HUES64 (cell line): ENCODE data around the gene TWF2.

Experiments
- H3K27ac ChIP-seq: 2 replicates; pipeline ENCODE4 v1.7.0; 2013; ENCODE audit warnings: low read depth, low read length, inconsistent platforms
- H3K27me3 ChIP-seq: 2 replicates; pipeline ENCODE4 v1.6.1; 2013; ENCODE audit warnings: mild to moderate bottlenecking, low read length; ENCODE audit not compliant: insufficient read depth
- H3K36me3 ChIP-seq: 2 replicates; pipeline ENCODE4 v1.6.1; 2013; ENCODE audit warnings: mild to moderate bottlenecking, low read length; ENCODE audit not compliant: insufficient read depth
- H3K4me1 ChIP-seq: 2 replicates; pipeline ENCODE4 v1.6.1; 2013; ENCODE audit warnings: mild to moderate bottlenecking, low read length, moderate library complexity; ENCODE audit not compliant: insufficient read depth
- H3K4me3 ChIP-seq: 2 replicates; pipeline ENCODE4 v1.5.1; 2013; ENCODE audit warnings: mild to moderate bottlenecking, low read length, moderate library complexity
- H3K9ac ChIP-seq: 2 replicates; pipeline ENCODE4 v1.6.1; 2013; ENCODE audit warnings: mild to moderate bottlenecking, low read depth, low read length
- H3K9me3 ChIP-seq: 2 replicates; pipeline ENCODE4 v1.6.1; 2013; ENCODE audit warnings: low read depth, low read length; ENCODE audit not compliant: insufficient read depth
- whole genome bisulfite sequencing: fragments of 150-250, 120-280 bp; methylation state at CpG from one replicate; pipeline ENCODE4 v1.1.7; 2013; ENCODE audit warnings: missing lambda C conversion rate; 5-methylcytosine and 5-hydroxymethylcytosine counted together

Gene TWF2

DNA sequence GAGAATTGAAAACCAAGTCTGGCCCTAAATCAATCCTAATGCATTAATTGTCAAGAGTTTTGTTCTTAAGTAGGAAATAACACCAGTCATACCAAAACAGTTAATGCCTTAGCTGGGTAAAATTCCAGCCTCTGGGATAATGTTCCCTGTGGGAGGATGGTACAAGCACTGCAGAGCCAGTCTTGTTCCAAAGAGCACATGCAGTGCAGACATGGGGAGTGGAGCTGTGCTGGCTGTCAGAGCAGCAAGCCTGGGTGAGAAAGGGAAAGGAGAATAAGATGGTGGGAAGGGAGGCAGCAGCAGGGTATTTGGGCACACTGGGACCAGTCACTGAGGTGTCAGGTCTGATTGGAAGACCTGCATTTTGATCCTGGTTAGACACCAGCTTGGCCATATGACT lies 28.9 kb downstream of the TWF2 start:
- H3K9me3 ChIP-seq, result no peaks in the 10 kb centered on the region
- H3K9ac ChIP-seq, result no peak overlapping the region
- H3K4me3 ChIP-seq, result no peak overlapping the region
- H3K4me1 ChIP-seq, result no peaks in the 10 kb centered on the region
- H3K27me3 ChIP-seq, result no peaks in the 10 kb centered on the region
- no peak overlapping the region for H3K27ac ChIP-seq
- peaks cover 95% of the 10 kb centered on the region for H3K36me3 ChIP-seq

GRCh38 chr3:52208556-52208955 lies 30.4 kb downstream of the TWF2 start:
- H3K27me3 ChIP-seq, result no peaks in the 10 kb centered on the region
- no peak overlapping the region for H3K4me3 ChIP-seq
- H3K9me3 ChIP-seq, result no peaks in the 10 kb centered on the region
- no peak overlapping the region for H3K9ac ChIP-seq
- 93% methylated on average over 4 of the region's 4 CpGs for WGBS
- H3K36me3 ChIP-seq, result peaks cover 95% of the 10 kb centered on the region
- no peaks in the 10 kb centered on the region for H3K4me1 ChIP-seq
- no peak overlapping the region for H3K27ac ChIP-seq

DNA sequence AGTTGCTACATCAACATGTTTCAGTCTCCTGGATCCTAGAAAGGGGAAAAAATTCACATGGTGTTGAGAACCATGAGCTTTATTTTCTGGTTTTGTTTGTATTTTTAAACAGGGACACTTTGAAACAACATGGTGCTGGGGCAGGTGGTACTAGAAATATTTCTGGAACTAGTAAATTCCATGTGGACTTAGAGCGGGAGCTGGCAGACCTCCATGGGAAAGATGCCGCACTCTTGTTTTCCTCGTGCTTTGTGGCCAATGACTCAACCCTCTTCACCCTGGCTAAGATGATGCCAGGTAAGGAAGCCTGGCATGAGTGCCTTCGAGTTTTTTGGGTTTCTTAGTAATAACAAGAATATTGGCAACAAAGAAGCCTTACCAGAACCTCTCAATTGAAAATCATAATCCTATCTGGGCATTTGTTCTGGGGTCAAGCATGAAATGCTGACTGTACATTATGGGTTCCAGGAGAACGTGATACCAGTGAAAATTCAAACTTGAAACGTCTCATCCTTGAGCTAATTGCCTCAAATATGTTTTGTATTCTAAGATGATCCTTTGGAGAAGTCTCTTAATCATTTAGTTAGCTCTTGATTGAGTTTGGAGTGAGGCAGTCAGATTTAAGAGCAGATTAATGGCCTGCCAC lies 33.1 kb downstream of the TWF2 start:
- Histone ChIP-seq H3K4me3 (no peak overlapping the region), H3K9ac (no peak overlapping the region), H3K27me3 (no peaks in the 10 kb centered on the region), H3K27ac (no peak overlapping the region), H3K4me1 (no peaks in the 10 kb centered on the region), H3K36me3 (peaks cover 96% of the 10 kb centered on the region), H3K9me3 (no peaks in the 10 kb centered on the region)
- 96% methylated on average over 5 of the region's 6 CpGs for WGBS

DNA sequence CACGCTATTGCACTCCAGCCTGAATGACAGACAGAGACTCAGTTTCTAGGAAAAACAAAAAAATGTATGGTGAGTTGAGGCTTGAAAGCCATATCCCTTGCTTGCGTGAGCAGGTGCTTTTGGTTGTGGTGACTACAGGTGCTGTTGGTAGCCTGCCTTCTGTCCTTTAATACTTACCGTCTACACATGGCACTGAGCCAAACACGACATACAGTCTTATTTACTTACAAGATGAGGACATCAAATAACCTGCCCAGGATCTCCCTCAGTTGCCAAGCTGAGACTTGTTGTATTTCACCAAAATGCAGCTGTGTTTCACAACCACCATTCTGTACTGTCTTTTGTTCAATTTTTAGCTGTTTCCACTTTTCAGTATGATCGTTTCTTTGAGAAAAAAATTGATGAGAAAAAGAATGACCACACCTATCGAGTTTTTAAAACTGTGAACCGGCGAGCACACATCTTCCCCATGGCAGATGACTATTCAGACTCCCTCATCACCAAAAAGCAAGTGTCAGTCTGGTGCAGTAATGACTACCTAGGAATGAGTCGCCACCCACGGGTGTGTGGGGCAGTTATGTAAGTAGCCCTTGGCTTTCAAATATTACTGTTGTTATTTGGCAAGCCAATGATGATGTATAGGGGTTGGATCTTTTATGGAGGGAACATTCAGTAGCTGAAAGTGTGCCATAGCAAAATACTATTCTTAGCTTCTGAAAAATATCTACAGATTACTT lies 34.5 kb downstream of the TWF2 start:
- H3K9me3 ChIP-seq, result no peaks in the 10 kb centered on the region
- H3K36me3 ChIP-seq, result peaks cover 95% of the 10 kb centered on the region
- H3K4me3 ChIP-seq, result no peak overlapping the region
- H3K27ac ChIP-seq, result no peak overlapping the region
- no peak overlapping the region for H3K9ac ChIP-seq
- no peaks in the 10 kb centered on the region for H3K4me1 ChIP-seq
- no peaks in the 10 kb centered on the region for H3K27me3 ChIP-seq
- WGBS, result 95% methylated on average over 10 of the region's 10 CpGs

DNA sequence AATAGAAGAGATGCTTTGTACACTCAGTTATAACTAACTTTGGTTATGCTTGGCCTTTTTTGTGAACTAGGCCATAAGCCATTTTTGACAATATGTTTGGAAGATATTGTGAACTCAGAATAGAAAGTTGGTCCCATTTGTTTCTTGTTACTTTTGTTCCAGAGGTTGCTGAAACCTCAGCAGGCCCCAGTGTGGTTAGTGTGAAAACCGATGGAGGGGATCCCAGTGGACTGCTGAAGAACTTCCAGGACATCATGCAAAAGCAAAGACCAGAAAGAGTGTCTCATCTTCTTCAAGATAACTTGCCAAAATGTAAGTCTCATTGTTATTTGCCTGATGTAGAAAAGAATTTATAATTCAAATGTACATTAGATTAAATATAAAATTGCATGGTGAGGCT lies 35.3 kb downstream of the TWF2 start:
- Histone ChIP-seq H3K27ac (no peak overlapping the region), H3K9me3 (no peaks in the 10 kb centered on the region), H3K9ac (no peak overlapping the region), H3K27me3 (no peaks in the 10 kb centered on the region), H3K4me3 (no peak overlapping the region), H3K36me3 (peaks cover 92% of the 10 kb centered on the region), H3K4me1 (no peaks in the 10 kb centered on the region)
- 88% methylated on average over 1 of the region's 1 CpG for WGBS

GRCh38 chr3:52202384-52203077 lies 36.4 kb downstream of the TWF2 start:
- H3K4me1 ChIP-seq, result peaks cover 2% of the 10 kb centered on the region; the same call in 1 of the 2 replicates
- no peak overlapping the region for H3K4me3 ChIP-seq
- H3K9me3 ChIP-seq, result no peaks in the 10 kb centered on the region
- H3K27me3 ChIP-seq, result no peaks in the 10 kb centered on the region
- no peak overlapping the region for H3K27ac ChIP-seq
- 97% methylated on average over 4 of the region's 4 CpGs for WGBS
- H3K9ac ChIP-seq, result no peak overlapping the region
- H3K36me3 ChIP-seq, result peaks cover 80% of the 10 kb centered on the region

DNA sequence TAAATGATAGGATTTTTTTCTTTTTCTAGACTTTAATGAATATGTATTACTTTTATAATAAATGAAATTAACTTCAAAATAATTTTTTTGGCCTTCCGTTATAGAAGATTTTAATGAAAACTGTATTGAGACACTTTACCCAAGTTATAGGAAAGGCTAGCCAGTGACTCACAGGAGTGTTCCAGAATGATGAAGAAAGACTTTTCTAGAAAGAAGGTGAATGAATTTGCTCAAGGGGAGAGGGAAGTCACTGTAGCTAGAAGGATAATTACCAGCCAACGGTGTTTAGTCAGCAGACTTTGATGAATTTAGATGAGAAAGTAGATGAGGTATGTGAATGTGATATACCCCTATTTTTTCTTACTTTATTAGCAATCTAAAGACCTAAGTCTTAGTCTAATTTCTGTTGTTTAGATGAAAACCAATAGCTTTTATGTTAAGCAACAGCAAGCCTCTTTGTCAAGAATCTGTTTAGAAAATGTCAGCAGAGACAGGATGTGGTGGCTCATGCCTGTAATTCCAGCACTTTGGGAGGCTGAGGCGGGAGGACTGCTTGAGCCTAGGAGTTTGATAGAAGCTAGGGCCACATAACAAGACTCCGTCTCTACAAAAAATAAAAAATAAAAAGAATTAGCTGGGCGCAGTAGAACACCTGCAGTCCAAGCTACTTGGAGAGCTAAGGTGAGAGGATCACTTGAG lies 37.8 kb downstream of the TWF2 start:
- 97% methylated on average over 5 of the region's 5 CpGs for WGBS

GRCh38 chr3:52198643-52199608 lies 40.0 kb downstream of the TWF2 start:
- Histone ChIP-seq H3K9me3 (no peaks in the 10 kb centered on the region), H3K27me3 (no peaks in the 10 kb centered on the region), H3K27ac (no peak overlapping the region), H3K36me3 (peaks cover 47% of the 10 kb centered on the region), H3K4me1 (peaks cover 6% of the 10 kb centered on the region; the same call in 1 of the 2 replicates), H3K9ac (peak overlapping the region; percentile 76), H3K4me3 (peak overlapping the region; percentile 85)
- WGBS, result 63% methylated on average over 14 of the region's 14 CpGs

More for the DNA sequence above, 37.8 kb downstream of the TWF2 start:
- Histone ChIP-seq H3K4me3 (no peak overlapping the region), H3K27ac (no peak overlapping the region), H3K36me3 (peaks cover 69% of the 10 kb centered on the region), H3K9ac (no peak overlapping the region), H3K27me3 (no peaks in the 10 kb centered on the region), H3K4me1 (peaks cover 6% of the 10 kb centered on the region; the same call in 1 of the 2 replicates), H3K9me3 (no peaks in the 10 kb centered on the region)

DNA sequence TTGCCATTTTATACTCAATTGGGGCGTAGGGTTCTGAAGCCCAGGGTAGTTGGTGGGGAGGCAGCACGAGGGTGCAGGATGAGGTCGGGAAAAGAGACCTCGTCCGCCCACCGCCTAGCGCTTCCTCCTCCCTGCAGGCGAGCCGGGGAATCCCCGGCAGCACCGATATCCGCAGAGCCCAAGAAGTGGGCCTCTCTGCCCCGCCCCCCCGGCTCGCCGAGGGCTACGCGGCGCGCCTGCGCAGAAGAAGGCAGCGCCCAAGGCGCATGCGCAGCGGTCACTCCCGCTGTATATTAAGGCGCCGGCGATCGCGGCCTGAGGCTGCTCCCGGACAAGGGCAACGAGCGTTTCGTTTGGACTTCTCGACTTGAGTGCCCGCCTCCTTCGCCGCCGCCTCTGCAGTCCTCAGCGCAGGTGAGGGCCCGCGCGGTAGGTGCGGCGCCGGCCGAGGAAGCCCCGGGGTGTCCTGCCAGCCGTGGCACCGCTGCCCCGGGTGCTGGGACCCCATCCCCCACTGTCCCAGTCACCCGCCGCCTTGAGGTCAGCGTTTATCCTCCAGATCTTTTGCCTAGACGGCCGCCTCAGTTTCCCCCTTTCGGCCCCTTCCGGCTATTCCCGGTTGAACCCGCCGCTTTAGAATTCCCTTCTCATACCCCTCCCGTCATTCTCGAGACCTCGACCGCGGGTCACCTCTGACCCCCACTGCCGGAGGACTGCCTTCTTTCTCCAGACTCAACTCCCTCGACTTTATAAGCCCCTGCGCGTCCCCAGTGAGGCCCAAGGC lies 40.9 kb downstream of the TWF2 start, which contains the start of gene ALAS1:
TSS of gene ALAS1 (plus strand) at position 319 of the 784 bp plus-strand sequence. CDS start 1,082 bp downstream, outside the sequence.
- WGBS, result 1% methylated on average over 71 of the region's 71 CpGs
- H3K9ac ChIP-seq, result peak within 1 kb of the TSS; percentile 76
- peak within 1 kb of the TSS; percentile 61 for H3K27ac ChIP-seq
- no peaks in the 10 kb centered on the region for H3K27me3 ChIP-seq
- H3K4me1 ChIP-seq, result peaks cover 6% of the 10 kb centered on the region; the same call in 1 of the 2 replicates
- no peaks in the 10 kb centered on the region for H3K9me3 ChIP-seq
- peaks cover 38% of the 10 kb centered on the region for H3K36me3 ChIP-seq
- H3K4me3 ChIP-seq, result peak within 1 kb of the TSS; percentile 85
